PC-9 (cell line): ENCODE measurements around the gene CLPTM1. TPM values are rescaled to one million over a fixed set of nuclear protein-coding genes. Genes with fewer than 3 reads are reported as not detected.

Experiments
- BruUV-seq: library from RNA; stranded (reverse); fragments of 400-500 nt; replicated peaks from 2 replicates; lab custom pipeline; 2021; lab: Mats Ljungman, UMichigan
- CTCF ChIA-PET: fragments of 300-600 bp; sonication (Branson Sonifier 250); formaldehyde crosslinking; loops from one replicate; lab custom pipeline; 2022; ENCODE audit warnings: antibody characterized with exemption; lab: Charles Lee
- POLR2A ChIA-PET: fragments of 300-600 bp; sonication (Branson Sonifier 250); formaldehyde crosslinking; loops from one replicate; lab custom pipeline; 2022; ENCODE audit warnings: antibody characterized with exemption; ENCODE audit not compliant: unreplicated experiment; lab: Charles Lee
- DNase-seq, 2 experiments: peaks; one replicate each; pipeline versions ENCODE4 v3.0.0 to v3.0.0-alpha.2; 2015 to 2022; ENCODE audit warnings: mixed read lengths in 1 of 2
- H2AFZ ChIP-seq: fragments of 200-600 bp; sonication (generic); 2 replicates; pipeline ENCODE4 v1.8.1; 2017; ENCODE audit warnings: antibody characterized with exemption
- H3F3A ChIP-seq: fragments of 200-600 bp; sonication (generic); 2 replicates; pipeline ENCODE4 v1.8.1; 2017; ENCODE audit warnings: antibody characterized with exemption, mild to moderate bottlenecking, low read depth; ENCODE audit not compliant: insufficient read depth
- H3K27ac ChIP-seq: fragments of 200-600 bp; sonication (generic); 2 replicates; pipeline ENCODE4 v1.6.1; 2016; ENCODE audit warnings: mixed run types
- H3K27me3 ChIP-seq: fragments of 200-600 bp; sonication (generic); 2 replicates; pipeline ENCODE4 v1.6.1; 2016; ENCODE audit warnings: low read depth, mixed run types; ENCODE audit not compliant: insufficient read depth
- H3K36me3 ChIP-seq: fragments of 200-600 bp; sonication (generic); 2 replicates; pipeline ENCODE4 v1.6.1; 2016; ENCODE audit warnings: low read depth, mixed run types
- H3K4me1 ChIP-seq: fragments of 200-600 bp; sonication (generic); replicated peaks from 2 replicates; pipeline ENCODE4 v1.6.1; 2016; ENCODE audit warnings: mixed run types; ENCODE audit not compliant: insufficient read depth
- H3K4me2 ChIP-seq: fragments of 200-600 bp; sonication (generic); 2 replicates; pipeline ENCODE4 v1.6.1; 2017; ENCODE audit warnings: mixed run types
- H3K4me3 ChIP-seq: fragments of 200-600 bp; sonication (generic); 2 replicates; pipeline ENCODE4 v1.6.1; 2016; ENCODE audit warnings: mixed run types
- H3K79me2 ChIP-seq: fragments of 200-600 bp; sonication (generic); 2 replicates; pipeline ENCODE4 v1.6.1; 2017; ENCODE audit warnings: low read depth, mixed run types
- H3K9me2 ChIP-seq: fragments of 200-600 bp; sonication (generic); 2 replicates; pipeline ENCODE4 v1.8.1; 2017; ENCODE audit warnings: mild to moderate bottlenecking; ENCODE audit not compliant: insufficient read depth
- H3K9me3 ChIP-seq: fragments of 200-600 bp; sonication (generic); 2 replicates; pipeline ENCODE4 v1.8.1; 2016; ENCODE audit warnings: low read depth; ENCODE audit not compliant: insufficient read depth
- H4K20me1 ChIP-seq: fragments of 200-600 bp; sonication (generic); 2 replicates; pipeline ENCODE4 v1.8.1; 2017; ENCODE audit not compliant: insufficient read depth
- CTCF ChIP-seq: fragments of 200-600 bp; sonication (generic); conservative IDR thresholded peaks from 2 replicates; pipeline ENCODE4 v1.6.1; 2017; ENCODE audit warnings: mixed run types, antibody characterized with exemption, mild to moderate bottlenecking, moderate library complexity
- EZH2 ChIP-seq: fragments of 200-600 bp; sonication (generic); IDR thresholded peaks from 2 replicates; pipeline ENCODE4 v1.8.0; 2017; ENCODE audit warnings: antibody characterized with exemption, low read depth
- intact Hi-C: fragments of 100-400 bp; cut with micrococcal nuclease; formaldehyde crosslinking; loops from one replicate; pipeline ENCODE4 v1.10.0; 2022; ENCODE audit not compliant: unreplicated experiment
- total RNA-seq: library from RNA; stranded (reverse); gene quantifications from 2 replicates; pipeline ENCODE4 v1.2.3, GENCODE V29; 2021

The CLPTM1 gene
- total RNA-seq, 1 experiment from 2014 or later, result 98.2 TPM

GRCh38 chr19:44927746-44928145 is 27.4 kb upstream of the CLPTM1 start:
- Histone ChIP-seq H3K9me3 (no peaks in the 10 kb centered on the region), H3K36me3 (no peaks in the 10 kb centered on the region), H3K4me1 (no peaks in the 10 kb centered on the region), H3K4me3 (no peak overlapping the region), H3K4me2 (no peak overlapping the region), H3K79me2 (no peaks in the 10 kb centered on the region), H3K9me2 (no peaks in the 10 kb centered on the region), H4K20me1 (no peaks in the 10 kb centered on the region), H2AFZ (no peak overlapping the region), H3K27me3 (0 out of 2 replicates have a peak, but pooled peaks cover 5% of the 10 kb centered on the region), H3F3A (peaks cover 7% of the 10 kb centered on the region; the same call in 1 of the 2 replicates), H3K27ac (no peak overlapping the region)
- POLR2A ChIA-PET, result no interaction called here
- CTCF ChIA-PET, result no interaction called here
- TF ChIP-seq CTCF, result no peak
- no peak for TF ChIP-seq EZH2
- peak in 1 of 2 experiments; percentile 34 for DNase-seq
- no TSS peak for BruUV-seq
- intact Hi-C loops, result no loop called here

GRCh38 chr19:44930088-44930487 is 25.1 kb upstream of the CLPTM1 start:
- Histone ChIP-seq H3K27ac (no peak overlapping the region), H3K4me1 (no peaks in the 10 kb centered on the region), H3K4me2 (no peak overlapping the region), H3K9me3 (no peaks in the 10 kb centered on the region), H3F3A (peaks cover 9% of the 10 kb centered on the region; the same call in 1 of the 2 replicates), H3K79me2 (no peaks in the 10 kb centered on the region), H3K9me2 (no peaks in the 10 kb centered on the region), H3K36me3 (no peaks in the 10 kb centered on the region), H3K27me3 (no peaks in the 10 kb centered on the region), H2AFZ (no peak overlapping the region), H4K20me1 (no peaks in the 10 kb centered on the region), H3K4me3 (no peak overlapping the region)
- ChIA-PET CTCF (no interaction called here), POLR2A (no interaction called here)
- DNase-seq, result no peak
- no TSS peak for BruUV-seq
- TF ChIP-seq CTCF (no peak), EZH2 (no peak)
- intact Hi-C loops, result no loop called here

GRCh38 chr19:44931541-44931940 is 23.6 kb upstream of the CLPTM1 start:
- TF ChIP-seq CTCF (no peak), EZH2 (no peak)
- no peaks in the 10 kb centered on the region for H3K79me2 ChIP-seq
- H3K27ac ChIP-seq, result no peak overlapping the region
- H3K4me2 ChIP-seq, result no peak overlapping the region
- POLR2A ChIA-PET, result no interaction called here
- H3K36me3 ChIP-seq, result no peaks in the 10 kb centered on the region
- no peak overlapping the region for H3K4me3 ChIP-seq
- CTCF ChIA-PET, result no interaction called here
- BruUV-seq, result no TSS peak
- no peak for DNase-seq
- no peaks in the 10 kb centered on the region for H3K9me2 ChIP-seq
- no peaks in the 10 kb centered on the region for H3K9me3 ChIP-seq
- no peaks in the 10 kb centered on the region for H4K20me1 ChIP-seq
- H2AFZ ChIP-seq, result no peak overlapping the region
- peaks cover 9% of the 10 kb centered on the region; the same call in 1 of the 2 replicates for H3F3A ChIP-seq
- intact Hi-C loops, result no loop called here
- H3K4me1 ChIP-seq, result no peaks in the 10 kb centered on the region
- no peaks in the 10 kb centered on the region for H3K27me3 ChIP-seq
